NCI-H345 (cell line): ENCODE data around the gene SEPSECS.
A peak's percentile ranks its signal among the peaks of the same experiment; 100 is the strongest.

ENCODE experiments used
- DNase-seq: peaks from one replicate; lab custom pipeline; 2025; lab: John Stamatoyannopoulos, UW

The SEPSECS gene

GRCh38 chr4:25159837-25160713 lies at the start of gene SEPSECS:
Gene SEPSECS (minus strand): TSS chr4:25160449. CDS start chr4:25160369, 80 bp downstream.
- DNase-seq = peak; percentile 94

- DNase-seq = no peak
Observed at GRCh38 chr4:25209702-25210101, 49.5 kb upstream of the SEPSECS start.

GRCh38 chr4:25207997-25208396 lies 47.7 kb upstream of the SEPSECS start:
- DNase-seq = no peak

GRCh38 chr4:25198713-25199112 lies 38.5 kb upstream of the SEPSECS start:
- DNase-seq = no peak

GRCh38 chr4:25190407-25190806 lies 30.2 kb upstream of the SEPSECS start:
- no peak for DNase-seq

- DNase-seq = no peak
Observed at GRCh38 chr4:25184056-25184455, 23.8 kb upstream of the SEPSECS start.

GRCh38 chr4:25182937-25183336 lies 22.7 kb upstream of the SEPSECS start:
- no peak for DNase-seq

- no peak for DNase-seq
Observed at GRCh38 chr4:25180524-25181131, 20.4 kb upstream of the SEPSECS start.

GRCh38 chr4:25178838-25179261 lies 18.6 kb upstream of the SEPSECS start:
- DNase-seq = no peak

- DNase-seq = no peak
Observed at GRCh38 chr4:25177147-25177546, 16.9 kb upstream of the SEPSECS start.

GRCh38 chr4:25174674-25175073 lies 14.4 kb upstream of the SEPSECS start:
- DNase-seq = no peak

GRCh38 chr4:25172961-25173915 lies 13.0 kb upstream of the SEPSECS start:
- no peak for DNase-seq

- DNase-seq = no peak
Observed at GRCh38 chr4:25171201-25171865, 11.1 kb upstream of the SEPSECS start.

GRCh38 chr4:25169446-25169845 lies 9.2 kb upstream of the SEPSECS start:
- no peak for DNase-seq

GRCh38 chr4:25165916-25166315 lies 5.7 kb upstream of the SEPSECS start:
- DNase-seq = no peak

GRCh38 chr4:25163196-25163595 lies 2.9 kb upstream of the SEPSECS start:
- no peak for DNase-seq

- no peak for DNase-seq
Observed at GRCh38 chr4:25162566-25162965, 2.3 kb upstream of the SEPSECS start.

GRCh38 chr4:25161593-25161950 lies 1.3 kb upstream of the SEPSECS start:
- DNase-seq = no peak

GRCh38 chr4:25160714-25161592 lies 704 bp upstream of the SEPSECS start:
- DNase-seq = no peak

- DNase-seq = no peak
Observed at GRCh38 chr4:25158817-25159216, 1.4 kb downstream of the SEPSECS start.

- no peak for DNase-seq
Observed at GRCh38 chr4:25157081-25157480, 3.2 kb downstream of the SEPSECS start.
